ENCODE measurements around the gene GALNT16.

GALNT16 gene

DNA sequence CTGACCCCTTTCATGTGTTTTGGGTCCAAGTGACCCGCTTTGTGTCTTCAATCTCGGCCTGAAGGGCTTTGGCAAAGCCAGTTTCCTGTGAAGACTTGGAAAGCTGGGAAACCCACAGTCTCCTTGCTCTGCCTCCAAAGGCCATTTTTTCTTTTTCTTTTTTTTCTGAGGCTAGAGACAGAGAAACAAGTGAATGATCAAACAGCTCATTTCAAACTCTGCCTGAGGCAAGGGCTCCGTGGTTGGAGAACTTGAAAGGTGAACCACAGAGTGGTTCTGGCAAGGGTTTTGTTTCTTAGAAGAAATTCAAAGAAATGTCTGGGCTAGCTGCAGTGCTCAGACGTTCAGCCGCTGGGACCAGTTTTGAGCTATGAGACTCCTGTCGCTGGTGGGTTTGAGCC lies 75.4 kb downstream of the GALNT16 start:
- DNase-seq (ENCODE audit: low read depth in 2 of 2), result no peak

DNA sequence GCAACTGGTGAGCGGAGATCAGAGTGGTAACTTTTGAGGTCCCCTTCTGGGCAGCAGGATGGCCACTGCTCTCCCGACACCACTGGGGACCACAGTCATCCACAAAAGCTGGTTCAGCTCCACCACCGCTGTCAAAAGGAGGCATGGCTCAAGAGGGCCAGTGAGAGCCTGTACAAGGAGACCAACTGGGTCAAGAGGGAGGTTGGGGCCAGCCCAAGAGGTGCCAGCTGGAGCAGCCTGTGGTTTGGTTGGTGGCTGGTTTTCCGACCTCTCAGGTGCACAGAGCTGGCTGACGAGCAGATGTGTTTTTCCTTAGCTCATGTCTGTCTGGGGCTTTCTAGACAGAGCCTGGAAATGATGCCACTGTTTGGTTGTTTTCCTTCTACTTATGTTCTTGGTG lies 78.0 kb downstream of the GALNT16 start:
- DNase-seq (ENCODE audit: low read depth in 2 of 2), result no peak

DNA sequence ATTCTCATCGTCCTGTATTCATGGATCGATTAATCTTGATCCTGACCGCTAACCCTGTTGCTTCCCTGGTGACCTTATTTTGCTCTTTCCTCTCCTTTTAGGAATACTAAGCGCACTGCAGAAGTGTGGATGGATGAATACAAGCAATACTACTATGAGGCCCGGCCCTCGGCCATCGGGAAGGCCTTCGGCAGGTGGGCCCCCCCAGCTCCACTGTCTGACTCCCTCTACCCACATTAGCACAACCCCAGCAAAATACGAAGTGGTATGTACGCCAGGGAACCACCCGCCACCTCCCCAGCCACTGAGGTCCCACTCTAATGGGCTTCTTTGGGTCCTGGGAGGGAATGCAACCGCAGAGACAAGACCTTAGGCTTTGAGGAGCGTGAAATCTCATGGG lies 79.5 kb downstream of the GALNT16 start:
- no peak for DNase-seq (ENCODE audit: low read depth in 2 of 2)

DNA sequence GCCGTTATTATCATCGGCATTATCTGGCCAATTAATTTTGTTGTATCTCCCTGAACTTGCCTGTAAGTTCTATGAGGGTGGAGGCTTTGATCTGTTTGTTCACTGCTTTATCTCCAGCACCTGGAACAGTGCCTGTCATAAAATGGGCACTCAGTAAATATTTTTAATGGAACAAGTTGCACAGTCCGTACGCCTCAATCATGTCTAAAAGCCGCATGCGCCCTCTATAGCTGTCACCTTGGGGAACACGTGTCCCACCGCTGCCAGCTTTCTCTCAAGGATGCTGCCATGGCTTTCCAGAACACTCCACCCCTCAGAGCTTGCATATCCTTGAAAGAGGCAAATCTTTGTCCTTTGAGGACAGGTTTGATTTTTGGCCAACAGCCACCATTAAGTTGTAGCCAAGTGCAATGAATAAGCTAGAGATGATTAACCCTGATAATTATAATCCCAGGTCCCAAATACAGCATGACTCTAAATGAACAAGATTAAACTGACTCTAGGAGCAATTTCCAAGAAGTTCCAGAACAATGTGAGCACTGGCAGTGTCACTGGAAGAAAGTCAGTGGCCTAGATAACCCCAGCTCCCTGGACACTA lies 83.1 kb downstream of the GALNT16 start:
- DNase-seq (ENCODE audit: low read depth in 2 of 2), result no peak

DNA sequence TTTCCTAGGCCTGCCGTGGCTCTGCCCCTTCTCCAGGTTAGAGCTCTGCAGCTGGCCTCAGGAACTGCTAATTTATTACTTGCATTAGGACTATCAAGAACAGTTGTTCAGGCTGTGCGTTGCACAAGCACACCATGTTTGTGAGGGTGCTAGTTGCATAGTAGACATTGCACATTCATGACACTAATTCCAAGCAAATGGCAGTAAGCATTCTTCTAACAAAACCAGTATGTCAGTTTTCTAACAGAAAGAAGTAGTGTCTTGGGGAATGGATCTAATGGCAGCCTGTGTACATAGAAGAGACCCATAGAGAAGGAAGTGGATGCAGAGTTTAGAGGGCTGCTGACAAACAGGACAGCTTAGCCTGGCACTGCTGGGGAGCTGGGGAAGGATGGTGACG lies 84.2 kb downstream of the GALNT16 start:
- DNase-seq (ENCODE audit: low read depth in 2 of 2), result no peak

DNA sequence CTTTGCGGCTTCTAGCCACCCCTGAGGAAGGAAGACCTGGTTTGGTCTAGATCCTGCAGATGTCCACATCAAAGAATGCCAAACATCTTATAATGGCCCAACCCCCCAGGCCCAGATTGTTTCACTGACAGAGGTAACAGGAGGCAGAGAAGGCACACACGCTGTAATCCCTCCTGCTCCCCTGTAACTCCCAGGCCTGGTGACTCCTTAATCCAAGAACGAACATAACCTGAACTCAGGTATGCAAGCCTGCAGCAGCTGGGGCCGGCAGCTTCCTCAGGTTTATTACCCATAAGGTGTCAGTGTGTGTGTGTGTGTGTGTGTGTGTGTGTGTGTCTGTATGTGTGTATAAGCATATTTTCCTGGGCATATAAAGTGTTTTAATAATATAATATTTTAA lies 85.4 kb downstream of the GALNT16 start:
- no peak for DNase-seq (ENCODE audit: low read depth in 2 of 2)

DNA sequence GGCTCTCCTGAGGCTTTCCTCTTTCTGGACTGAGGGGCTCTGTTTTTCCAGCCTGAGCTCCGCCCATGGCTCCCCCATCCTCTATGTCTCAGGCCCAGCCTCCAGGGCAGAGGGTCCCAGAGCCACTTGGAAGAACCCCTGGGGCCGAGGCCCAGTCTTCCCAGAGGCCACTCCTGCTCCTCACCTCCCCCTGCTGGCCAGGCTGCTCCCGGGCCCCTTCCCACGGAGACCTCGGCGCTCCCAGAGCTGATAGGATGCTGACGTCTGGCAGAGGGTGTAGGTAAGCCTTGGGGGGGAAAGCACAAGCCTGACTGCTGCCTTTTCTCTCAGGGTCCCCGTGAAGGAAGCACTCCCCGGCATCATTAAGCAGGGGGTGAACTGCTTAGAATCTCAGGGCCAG lies 86.8 kb downstream of the GALNT16 start:
- DNase-seq (ENCODE audit: low read depth in 2 of 2), result no peak

DNA sequence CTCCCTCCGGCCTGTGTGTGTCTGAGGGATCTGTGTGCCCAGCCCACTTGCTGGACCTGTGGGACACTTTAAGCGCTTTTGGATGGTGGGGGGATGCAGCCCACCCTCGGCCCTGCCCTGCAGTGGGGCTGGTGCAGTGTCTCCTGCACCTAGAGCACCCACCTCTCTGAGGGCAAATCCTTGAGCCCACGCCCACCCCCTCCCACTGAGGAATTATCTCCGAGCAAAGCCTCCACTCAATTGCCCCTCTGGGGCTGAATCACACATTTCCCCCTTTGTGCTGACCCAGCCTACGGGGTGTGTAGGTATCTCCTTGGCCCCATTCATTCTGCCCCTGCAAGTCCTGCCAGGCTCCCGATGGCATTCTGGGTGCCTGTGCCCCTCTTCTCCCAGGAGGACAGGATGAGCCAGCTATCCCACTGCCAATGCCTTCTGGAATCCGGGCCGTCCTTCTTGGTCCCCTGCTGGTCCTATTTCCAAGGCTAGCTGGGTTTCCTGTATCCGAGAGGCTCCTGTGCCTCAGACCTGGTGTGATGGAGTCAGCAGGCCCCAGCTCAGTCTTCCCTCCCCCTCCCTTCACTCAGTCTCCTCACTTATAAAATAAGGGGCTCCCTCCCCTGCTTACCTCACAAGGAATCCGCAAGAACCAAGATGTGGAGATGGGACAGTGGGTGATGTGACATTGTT lies 89.3 kb downstream of the GALNT16 start:
- DNase-seq (ENCODE audit: low read depth in 2 of 2), result no peak

DNA sequence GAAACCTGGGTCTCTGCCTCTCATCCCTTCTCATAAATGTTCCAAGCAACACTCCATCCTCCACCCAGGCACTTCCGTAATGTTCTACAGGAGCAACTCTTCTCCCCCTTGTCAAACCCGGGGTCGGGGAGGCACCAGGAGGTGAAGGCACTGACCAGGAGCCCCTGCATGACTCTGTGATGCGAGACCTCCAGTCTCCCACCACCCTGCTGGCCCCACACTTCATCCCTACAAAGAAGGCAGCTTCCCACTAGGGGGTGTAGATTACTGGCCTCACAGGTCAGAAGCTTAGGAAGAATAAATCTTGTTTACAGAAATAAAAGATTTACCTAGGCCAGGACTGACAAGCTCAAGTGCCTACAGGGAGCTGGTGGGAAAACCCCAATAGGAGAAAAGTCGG lies 90.9 kb downstream of the GALNT16 start:
- DNase-seq (ENCODE audit: low read depth in 2 of 2), result no peak

DNA sequence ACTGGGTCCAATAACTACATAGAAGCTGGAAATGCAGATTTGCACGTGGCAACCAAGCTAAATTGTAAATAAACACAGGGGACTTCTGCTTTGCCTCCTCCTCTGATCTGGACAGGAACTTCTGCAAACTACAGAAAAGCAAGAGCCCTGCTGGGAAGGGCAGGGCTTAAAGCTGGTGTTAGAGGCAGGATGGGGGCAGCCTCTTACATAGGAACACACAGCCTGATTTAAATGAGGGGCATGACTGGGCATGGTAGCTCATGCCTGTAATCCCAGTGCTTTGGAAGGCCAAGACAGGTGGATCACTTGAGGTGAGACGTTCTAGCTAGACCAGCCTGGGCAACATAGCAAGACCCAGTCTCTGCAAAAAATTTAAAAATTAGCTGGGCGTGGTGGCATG lies 91.4 kb downstream of the GALNT16 start:
- DNase-seq (ENCODE audit: low read depth in 2 of 2), result no peak

DNA sequence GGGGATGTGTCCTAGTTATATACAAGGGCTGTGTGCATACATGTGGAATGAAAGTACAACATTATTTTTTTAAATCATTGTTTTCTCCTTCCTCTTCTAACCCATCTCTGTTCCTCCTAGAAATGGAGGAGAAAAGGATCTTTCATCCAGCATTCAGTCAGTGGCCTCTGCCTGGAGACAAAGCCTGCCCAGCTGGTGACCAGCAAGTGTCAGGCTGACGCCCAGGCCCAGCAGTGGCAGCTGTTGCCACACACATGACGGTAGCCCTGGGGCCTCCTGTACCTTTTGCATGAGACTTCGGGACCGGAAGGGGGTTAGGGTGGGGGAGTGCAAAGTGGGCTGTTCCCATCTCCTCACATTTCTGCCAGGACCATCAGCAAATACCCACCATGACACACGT lies 92.0 kb downstream of the GALNT16 start:
- no peak for DNase-seq (ENCODE audit: low read depth in 2 of 2)

DNA sequence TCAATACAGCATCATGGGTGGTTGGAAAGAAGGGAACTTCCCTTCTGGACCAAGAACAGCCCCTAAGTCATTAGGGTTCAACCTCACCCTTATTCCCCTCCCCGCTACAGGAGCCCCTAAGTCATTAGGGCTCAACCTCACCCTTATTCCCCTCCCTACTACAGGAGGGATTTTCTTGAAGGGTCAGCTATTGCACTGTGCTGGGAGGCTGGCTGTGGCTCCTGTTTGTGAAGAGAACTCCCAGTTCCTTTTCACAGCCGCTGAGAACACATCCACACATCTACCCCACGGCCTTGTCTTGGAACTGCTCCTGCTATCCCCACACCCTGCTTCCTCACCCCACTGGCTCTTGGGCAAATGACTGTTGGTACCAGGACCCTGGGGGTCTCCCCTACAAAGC lies 93.2 kb downstream of the GALNT16 start:
- no peak for DNase-seq (ENCODE audit: low read depth in 2 of 2)

DNA sequence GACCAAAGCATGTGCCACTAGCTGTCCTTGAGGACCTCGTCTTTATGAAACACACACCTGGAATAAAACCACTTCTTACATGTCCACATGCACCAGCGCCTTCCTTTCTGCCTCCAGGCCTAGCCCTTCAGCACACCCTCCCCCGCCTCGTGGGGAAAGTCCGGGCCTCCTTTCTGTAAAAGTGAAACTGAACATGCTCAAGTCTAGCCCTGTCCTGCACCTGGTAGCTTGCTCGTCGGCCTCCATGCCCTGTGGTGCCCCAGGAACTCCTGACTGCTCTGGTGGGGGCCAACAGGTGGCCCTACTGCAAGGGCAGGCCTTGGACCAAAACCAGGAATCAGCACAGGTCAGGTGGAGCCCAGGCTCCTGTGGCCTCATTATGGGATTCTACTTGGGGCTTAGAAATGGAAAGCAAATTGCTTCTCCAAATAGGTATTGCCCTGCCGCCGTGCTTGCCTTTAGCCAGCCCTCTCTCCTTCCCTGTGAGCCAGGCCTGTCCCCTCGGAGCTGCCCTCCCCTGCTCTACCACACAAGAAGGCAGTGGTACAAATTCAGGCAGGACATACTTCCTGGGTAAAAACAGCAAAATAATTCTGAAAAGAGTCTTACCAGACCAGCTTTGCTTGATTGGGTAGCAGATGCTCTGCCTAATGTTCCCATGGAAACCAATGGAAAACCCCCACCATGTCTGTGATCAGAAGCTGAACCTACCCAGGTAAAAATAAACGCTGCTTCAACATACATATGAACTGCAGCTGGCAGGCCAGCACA lies 94.6 kb downstream of the GALNT16 start:
- DNase-seq (ENCODE audit: low read depth in 2 of 2), result peak; percentile 41 to 52

DNA sequence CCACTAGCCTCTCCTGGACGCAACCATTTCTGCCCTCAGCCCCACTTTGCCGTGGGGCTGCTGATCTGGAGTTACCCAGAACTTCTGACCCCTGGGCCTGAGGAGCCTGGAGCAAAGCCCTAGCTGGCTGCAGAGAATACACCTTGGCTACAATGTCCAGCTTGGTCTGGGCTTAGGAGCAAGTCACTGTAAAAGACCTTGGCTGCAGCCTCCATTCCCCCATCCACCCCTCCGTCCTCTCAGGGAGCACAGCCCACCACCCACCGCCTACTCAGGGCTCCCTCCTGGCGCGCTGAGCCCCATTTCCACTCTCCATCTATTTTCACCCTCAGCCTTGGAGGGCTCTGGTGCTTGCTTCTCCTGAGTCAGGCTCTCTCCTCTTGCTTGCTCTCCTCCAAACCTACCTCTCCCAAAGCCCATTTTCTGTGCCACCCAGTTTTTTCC lies 95.2 kb downstream of the GALNT16 start:
- DNase-seq (ENCODE audit: low read depth in 2 of 2), result no peak

DNA sequence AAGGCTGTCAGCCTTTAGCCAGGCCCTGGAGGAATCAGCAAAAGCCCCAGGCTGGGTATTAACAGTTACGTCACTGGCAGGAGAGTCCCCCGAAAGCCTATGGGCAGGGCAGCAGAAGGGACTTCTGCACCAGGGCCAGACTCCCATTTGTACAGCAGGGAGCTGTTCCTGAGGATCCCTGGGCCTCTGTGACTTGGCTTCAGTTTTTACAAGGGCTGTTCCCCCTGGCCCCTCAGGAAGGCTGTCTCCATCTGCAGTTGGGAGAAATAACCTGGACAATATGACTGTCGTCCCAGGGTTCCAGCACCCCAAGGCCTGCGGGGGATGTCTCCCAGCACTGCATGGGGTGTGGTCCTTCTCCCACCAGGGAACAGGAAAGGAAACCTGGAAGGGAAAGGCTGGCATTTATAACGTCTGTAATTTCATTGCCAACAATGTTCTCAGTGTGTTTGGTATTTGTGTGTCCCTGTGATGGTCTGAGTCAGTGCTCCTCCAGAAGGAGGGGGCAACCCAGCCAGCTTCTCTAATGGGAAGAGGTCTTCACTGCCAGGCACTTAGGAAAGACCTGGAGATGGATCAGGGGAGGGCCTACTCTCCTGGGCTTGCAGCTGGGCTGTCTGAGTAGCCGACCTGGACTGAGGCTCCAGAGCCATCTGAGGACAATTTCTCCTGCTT lies 95.8 kb downstream of the GALNT16 start:
- DNase-seq (ENCODE audit: low read depth in 2 of 2), result no peak

DNA sequence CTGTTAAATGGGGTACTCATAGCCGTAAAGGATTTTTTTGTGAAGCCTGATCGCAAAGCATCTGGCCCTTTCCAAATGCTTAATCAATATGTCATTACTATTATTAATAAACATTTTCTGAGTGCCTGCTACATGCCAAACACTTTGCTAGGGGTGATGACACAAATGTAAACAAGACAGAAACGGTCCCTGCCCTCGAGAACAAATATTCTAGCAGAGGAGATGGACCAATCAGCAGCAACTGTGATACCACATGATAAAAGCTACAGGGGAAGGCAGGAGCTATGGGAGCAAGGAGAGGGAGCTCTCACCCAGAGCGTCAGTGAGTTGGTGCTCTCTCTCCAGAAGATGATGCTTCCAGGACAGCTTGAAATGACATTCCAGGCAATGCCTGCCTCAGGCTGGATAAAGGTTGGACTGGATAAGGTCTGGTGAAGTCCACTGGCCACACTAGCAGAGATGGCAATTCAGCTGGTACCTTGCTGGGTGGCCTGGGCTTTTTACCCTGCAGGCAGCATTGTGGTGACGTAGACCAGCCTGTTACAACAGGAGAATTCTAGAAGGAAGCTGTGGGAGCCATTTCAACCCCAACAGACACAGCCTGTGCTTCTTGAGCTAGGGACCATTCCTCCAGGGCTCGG lies 97.1 kb downstream of the GALNT16 start:
- no peak for DNase-seq (ENCODE audit: low read depth in 2 of 2)

DNA sequence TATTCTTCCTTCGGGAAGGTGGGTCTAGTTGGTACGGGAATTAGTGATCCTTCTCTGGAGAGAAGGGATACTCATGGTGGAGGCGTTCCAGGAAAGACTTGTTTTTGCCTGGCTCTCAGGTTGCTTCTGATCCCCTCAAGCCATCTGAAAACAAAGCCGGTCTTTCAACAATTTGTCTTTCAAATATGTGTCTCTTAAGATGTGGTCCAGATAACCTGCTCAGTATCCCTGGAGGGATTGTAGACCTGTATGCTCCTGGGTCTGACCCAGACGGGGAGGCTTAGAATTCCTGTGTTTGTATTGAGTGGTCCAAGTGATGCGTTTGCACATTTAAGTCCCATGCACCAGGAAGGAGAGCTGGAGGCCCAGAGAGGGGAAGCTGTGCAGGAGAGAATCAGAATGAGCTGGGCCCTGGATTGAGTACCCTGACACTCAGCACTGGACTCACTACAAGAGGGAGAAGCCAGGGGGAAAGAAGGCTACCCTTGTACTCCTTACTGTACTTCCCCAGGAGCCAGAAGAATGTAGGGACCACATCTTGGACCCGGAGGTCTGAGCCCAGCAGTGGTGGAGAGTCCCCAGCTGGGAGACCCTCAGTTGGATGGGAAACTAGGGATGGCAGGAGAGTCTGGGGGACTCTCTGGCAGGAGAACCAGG lies 97.7 kb downstream of the GALNT16 start:
- DNase-seq (ENCODE audit: low read depth in 2 of 2), result no peak

DNA sequence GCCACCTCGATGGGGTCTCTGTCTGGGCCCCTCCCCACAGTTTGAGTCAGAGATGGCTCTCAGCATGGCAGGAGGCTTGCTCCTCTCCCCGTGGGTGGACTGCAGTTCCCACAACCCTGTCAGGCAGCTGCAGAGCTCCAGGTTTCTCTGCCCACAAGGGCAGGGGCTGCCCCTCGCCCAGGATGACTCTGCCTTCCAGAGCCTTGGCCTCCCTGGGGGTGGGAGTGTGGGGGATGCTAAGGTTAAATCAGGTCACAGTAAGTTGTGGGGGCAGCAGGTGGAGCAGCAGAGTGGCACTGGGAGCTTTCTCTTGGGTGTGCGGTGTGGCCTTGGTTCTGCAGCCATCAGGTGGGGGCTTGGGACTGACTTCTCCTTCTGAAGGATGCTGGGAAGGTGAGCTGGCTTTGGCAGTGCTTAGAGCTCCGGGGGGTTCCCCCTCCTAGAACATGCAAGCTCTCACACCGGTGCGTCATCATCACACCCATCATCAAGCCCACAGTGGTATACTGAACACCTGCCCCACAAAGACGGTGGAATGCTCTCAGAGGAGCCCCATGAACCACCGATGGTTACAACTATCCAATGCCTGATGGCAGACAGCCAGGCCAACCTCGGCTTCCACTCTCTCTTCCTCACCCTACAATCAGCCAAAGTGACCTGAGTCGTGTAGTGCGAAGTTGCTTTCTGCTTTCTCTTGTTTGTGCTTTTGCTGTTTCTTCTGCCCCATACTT lies 98.4 kb downstream of the GALNT16 start:
- DNase-seq (ENCODE audit: low read depth in 2 of 2), result peak in 1 of 2 donors; percentile 9

DNA sequence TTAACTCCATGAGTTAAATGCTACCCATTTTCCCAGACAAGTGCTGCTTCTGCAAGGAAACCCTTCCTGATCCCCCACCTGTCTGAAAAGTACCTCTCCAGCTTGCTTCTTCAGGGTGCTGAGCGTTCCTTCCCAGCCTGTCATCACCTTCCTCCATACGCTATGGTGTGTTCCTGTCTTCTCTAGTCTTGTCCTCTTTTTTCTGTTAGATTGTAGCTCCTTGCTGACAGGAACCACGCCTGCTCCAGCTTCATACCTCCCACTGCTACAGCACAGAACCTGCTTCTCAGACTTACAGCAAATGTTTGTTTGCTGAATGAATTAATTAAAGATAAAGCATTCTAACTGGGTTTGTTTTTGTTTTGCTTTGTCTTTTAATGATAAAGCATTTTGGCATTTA lies 99.0 kb downstream of the GALNT16 start:
- no peak for DNase-seq (ENCODE audit: low read depth in 2 of 2)

DNA sequence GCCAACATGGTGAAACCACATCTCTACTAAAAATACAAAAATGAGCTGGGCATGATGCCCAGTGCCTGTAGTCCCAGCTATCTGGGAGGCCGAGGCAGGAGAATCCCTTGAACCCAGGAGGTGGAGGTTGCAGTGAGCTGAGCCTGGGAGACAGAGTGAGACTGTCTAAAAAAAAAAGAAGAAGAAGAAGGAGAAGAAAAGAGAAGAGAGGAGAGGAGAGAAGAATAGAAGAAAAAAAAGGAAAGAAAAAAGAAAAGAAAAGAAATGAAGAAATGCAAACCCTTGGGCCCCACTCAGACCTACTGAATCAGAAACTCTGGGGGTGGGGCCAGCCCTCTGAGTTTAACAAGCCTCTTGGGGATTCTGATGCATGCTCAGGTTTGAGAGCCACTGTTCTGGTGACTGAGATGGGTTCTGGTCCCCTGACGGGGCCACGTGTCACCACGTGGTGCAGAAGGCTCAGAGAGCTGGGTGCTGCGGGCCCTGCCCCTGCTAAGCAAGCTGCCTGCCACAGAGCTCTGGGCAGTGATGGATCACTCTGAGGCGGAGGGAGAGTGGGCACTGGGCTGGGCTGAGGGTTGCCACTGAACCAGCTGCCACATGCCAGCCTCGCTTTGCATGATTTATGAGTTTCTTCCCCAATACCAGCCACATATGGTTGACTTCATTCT lies 100.6 kb downstream of the GALNT16 start:
- DNase-seq (ENCODE audit: low read depth in 2 of 2), result no peak
